GM21390 (cell line): ENCODE results near the gene ZSWIM7.
"Not testable (repeated sequence)": the region's sequence is repeated elsewhere in the genome, so short reads cannot be mapped to it uniquely, and the experiment has no call there.

Source experiments
- ATAC-seq: cut with Tn5 transposase; IDR thresholded peaks from one replicate; pipeline ENCODE4 v1.9.1; 2021; ENCODE audit not compliant: unreplicated experiment

ZSWIM7 gene

GRCh38 chr17:15958484-15958854, 41.0 kb downstream of the ZSWIM7 start:
- ATAC-seq, result no peak

GRCh38 chr17:15957608-15958307, 41.7 kb downstream of the ZSWIM7 start:
- ATAC-seq, result no peak

GRCh38 chr17:15957206-15957605, 42.3 kb downstream of the ZSWIM7 start:
- ATAC-seq, result no peak

GRCh38 chr17:15955793-15956541, 43.5 kb downstream of the ZSWIM7 start:
- no peak for ATAC-seq

GRCh38 chr17:15954222-15954621, 45.3 kb downstream of the ZSWIM7 start:
- ATAC-seq, result no peak

- no peak for ATAC-seq
Measured at GRCh38 chr17:15952916-15953790, 46.4 kb downstream of the ZSWIM7 start.

GRCh38 chr17:15952048-15952532, 47.4 kb downstream of the ZSWIM7 start:
- no peak for ATAC-seq

- ATAC-seq, result no peak
Measured at GRCh38 chr17:15951368-15952047, 48.0 kb downstream of the ZSWIM7 start.

- no peak for ATAC-seq
Measured at GRCh38 chr17:15947976-15948752, 51.3 kb downstream of the ZSWIM7 start.

GRCh38 chr17:15947271-15947670, 52.2 kb downstream of the ZSWIM7 start:
- ATAC-seq, result no peak

GRCh38 chr17:15946611-15947120, 52.8 kb downstream of the ZSWIM7 start:
- ATAC-seq, result no peak

- no peak for ATAC-seq
Measured at GRCh38 chr17:15945527-15946191, 53.8 kb downstream of the ZSWIM7 start.

GRCh38 chr17:15944759-15945526, 54.6 kb downstream of the ZSWIM7 start, which contains the start of gene ADORA2B:
ADORA2B (plus strand) TSS chr17:15945130; CDS start chr17:15945249, 119 bp downstream.
- no peak for ATAC-seq

- ATAC-seq, result no peak
Measured at GRCh38 chr17:15943971-15944758, 55.3 kb downstream of the ZSWIM7 start.

- ATAC-seq, result no peak
Measured at GRCh38 chr17:15942207-15942833, 57.2 kb downstream of the ZSWIM7 start.

GRCh38 chr17:15941781-15942180, 57.7 kb downstream of the ZSWIM7 start:
- no peak for ATAC-seq

GRCh38 chr17:15936481-15936880, 63.0 kb downstream of the ZSWIM7 start:
- not testable (repeated sequence) for ATAC-seq
